ENCODE results near the gene PDE10A. TPM values are rescaled to one million over a fixed set of nuclear protein-coding genes. Genes with fewer than 3 reads are reported as not detected.

The PDE10A gene
- total RNA-seq, 4 donors from 2014 or later: 3.5 to 10.0 (median 6.2) TPM

DNA sequence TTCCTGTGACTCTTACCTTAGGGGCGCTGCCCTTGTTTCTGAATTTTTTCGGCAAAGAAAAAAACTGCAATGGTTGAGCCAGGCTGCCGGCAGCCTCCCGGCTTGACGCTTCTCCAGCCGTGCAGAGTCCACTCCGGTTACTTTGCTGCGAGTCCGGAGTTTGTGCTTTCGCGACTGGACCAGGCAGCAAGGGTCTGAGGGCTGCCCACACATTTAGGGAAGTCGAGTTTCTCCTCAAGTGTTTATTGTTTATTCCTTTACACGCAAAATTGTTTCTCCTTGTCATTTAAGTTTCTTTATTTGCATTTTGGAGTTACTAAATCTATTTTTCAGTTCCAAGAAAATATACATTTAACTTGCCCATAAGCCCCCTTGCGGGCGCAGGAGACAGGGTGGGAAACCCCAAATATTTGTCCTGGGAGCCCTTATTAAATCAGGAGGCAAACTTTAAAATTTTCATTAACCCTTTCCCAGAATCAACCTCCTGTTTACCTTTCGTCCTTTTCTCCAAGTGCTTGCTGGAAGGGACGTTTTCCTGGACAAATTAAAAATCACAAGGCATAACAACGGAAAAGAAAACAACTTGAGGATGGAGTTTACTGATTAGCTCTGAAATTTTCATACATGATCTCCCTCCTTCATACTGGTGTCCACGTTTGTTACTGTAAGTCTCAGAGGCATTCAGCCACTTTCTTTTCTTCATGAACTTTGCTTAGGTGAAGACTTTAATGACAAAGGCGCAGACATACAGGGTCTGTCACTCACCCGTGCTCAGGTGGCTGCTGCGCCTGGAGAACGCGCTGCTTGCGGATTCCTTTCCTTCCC is 1.7 kb upstream of the PDE10A start:
- H3K27ac ChIP-seq: no peak overlapping the region
- peaks cover 0 to 47% (median 26%) of the 10 kb centered on the region in 4 donors for H3K4me1 ChIP-seq
- WGBS, 2 donors: 15 to 18% methylated on average over 25 of the region's 25 CpGs
- no peaks in the 10 kb centered on the region for H3K9me3 ChIP-seq
- peaks cover 0 to 61% of the 10 kb centered on the region in 2 donors for H3K27me3 ChIP-seq
- peak overlapping the region in 1 of 4 donors; percentile 61 for H3K4me3 ChIP-seq
- no peak for DNase-seq (ENCODE audit: low spot score in 2 of 2)
- H3K36me3 ChIP-seq: no peaks in the 10 kb centered on the region
- TF ChIP-seq CTCF (IDR thresholded peaks at IDR 0.05) (no peak), POLR2A (IDR thresholded peaks at IDR 0.05) (no peak), EP300 (IDR thresholded peaks at IDR 0.05) (no peak)

GRCh38 chr6:165663736-165664558 is 906 bp upstream of the PDE10A start:
- Histone ChIP-seq H3K27ac (no peak overlapping the region), H3K27me3 (peaks cover 0 to 69% of the 10 kb centered on the region in 2 donors), H3K36me3 (no peaks in the 10 kb centered on the region), H3K9me3 (no peaks in the 10 kb centered on the region), H3K4me1 (peaks cover 0 to 47% (median 26%) of the 10 kb centered on the region in 4 donors), H3K4me3 (peak overlapping the region in 3 of 4 donors; percentile 43 to 61 (median 44))
- 2 to 4% methylated on average over 37 to 48 of the region's 48 CpGs for WGBS, 2 donors
- TF ChIP-seq POLR2A (IDR thresholded peaks at IDR 0.05): no peak
- no peak for TF ChIP-seq CTCF (IDR thresholded peaks at IDR 0.05)
- no peak for TF ChIP-seq EP300 (IDR thresholded peaks at IDR 0.05)
- DNase-seq (ENCODE audit: low spot score in 2 of 2): no peak

- peak overlapping the region in 1 of 4 donors; percentile 75 for H3K27ac ChIP-seq
- TF ChIP-seq POLR2A (IDR thresholded peaks at IDR 0.05) (no peak), EP300 (IDR thresholded peaks at IDR 0.05) (no peak), CTCF (IDR thresholded peaks at IDR 0.05) (no peak)
- H3K4me1 ChIP-seq: peaks cover 0 to 47% (median 26%) of the 10 kb centered on the region in 4 donors
- WGBS, 2 donors: 0% methylated on average over 5 to 18 of the region's 22 CpGs
- peak in 1 of 2 donors; percentile 28 for DNase-seq (ENCODE audit: low spot score in 2 of 2)
- peaks cover 0 to 75% of the 10 kb centered on the region in 2 donors for H3K27me3 ChIP-seq
- H3K4me3 ChIP-seq: peak overlapping the region; percentile 43 to 61 (median 50)
- H3K9me3 ChIP-seq: no peaks in the 10 kb centered on the region
- H3K36me3 ChIP-seq: no peaks in the 10 kb centered on the region
These were observed 315 bp upstream of the PDE10A start for GRCh38 chr6:165663377-165663735.

GRCh38 chr6:165662041-165662748 is 846 bp downstream of the PDE10A start:
- TF ChIP-seq POLR2A (IDR thresholded peaks at IDR 0.05) (no peak), EP300 (IDR thresholded peaks at IDR 0.05) (no peak), CTCF (IDR thresholded peaks at IDR 0.05) (no peak)
- H3K4me1 ChIP-seq: peaks cover 0 to 47% (median 26%) of the 10 kb centered on the region in 4 donors
- H3K9me3 ChIP-seq: no peaks in the 10 kb centered on the region
- H3K36me3 ChIP-seq: no peaks in the 10 kb centered on the region
- WGBS, 2 donors: 1% methylated on average over 32 to 51 of the region's 100 CpGs
- peak overlapping the region in 1 of 4 donors; percentile 76 for H3K27ac ChIP-seq
- H3K4me3 ChIP-seq: peak overlapping the region; percentile 39 to 61 (median 43)
- DNase-seq (ENCODE audit: low spot score in 2 of 2): no peak
- H3K27me3 ChIP-seq: peaks cover 0 to 78% of the 10 kb centered on the region in 2 donors

Measured in tibial nerve (tissue), 4 donors.